Esophagus (tissue), 2 donors: ENCODE data around the gene ARHGAP23. TPM values are rescaled to one million over a fixed set of nuclear protein-coding genes. Genes with fewer than 3 reads are reported as not detected.

ENCODE experiments used
- H3K27ac ChIP-seq, 2 donors: one replicate each; pipeline ENCODE4 v1.5.1; 2013; ENCODE audit warnings: low read depth in 2 of 2, mild to moderate bottlenecking in 2 of 2, inconsistent platforms in 1 of 2, low read length in 1 of 2, moderate library complexity in 1 of 2
- H3K27me3 ChIP-seq, 2 donors: one replicate each; pipeline ENCODE4 v1.6.1; 2013; ENCODE audit warnings: low read length in 2 of 2, control low read depth in 1 of 2, mild to moderate bottlenecking in 1 of 2; ENCODE audit not compliant: insufficient read depth in 2 of 2, control insufficient read depth in 1 of 2
- H3K36me3 ChIP-seq, 2 donors: one replicate each; pipeline ENCODE4 v1.6.1; 2013; ENCODE audit warnings: low read length in 1 of 2; ENCODE audit not compliant: control insufficient read depth in 2 of 2, insufficient read depth in 2 of 2
- H3K4me1 ChIP-seq, 2 donors: one replicate each; pipeline ENCODE4 v1.6.1; 2013; ENCODE audit warnings: low read length in 1 of 2; ENCODE audit not compliant: control insufficient read depth in 2 of 2, insufficient read depth in 2 of 2
- H3K4me3 ChIP-seq, 2 donors: one replicate each; pipeline ENCODE4 v1.5.1; 2013; ENCODE audit warnings: low read length in 2 of 2, mild to moderate bottlenecking in 2 of 2, low read depth in 1 of 2, moderate library complexity in 1 of 2
- H3K9me3 ChIP-seq, 2 donors: one replicate each; pipeline ENCODE4 v1.6.1; 2013; ENCODE audit warnings: mild to moderate bottlenecking in 2 of 2, low read depth in 1 of 2, low read length in 1 of 2, moderate library complexity in 1 of 2; ENCODE audit not compliant: control insufficient read depth in 2 of 2, insufficient read depth in 1 of 2
- WGBS, 2 donors: extraction: QIAGEN DNeasy Blood & Tissue Kit; methylation state at CpG; one replicate each; pipeline ENCODE4 v1.1.7; 2013; 5-methylcytosine and 5-hydroxymethylcytosine counted together
- polyA plus RNA-seq, 2 donors: library from polyadenylated mRNA; stranded (reverse); fragments of 200-250 nt; gene quantifications; one replicate each; pipeline ENCODE4 v1.2.3, GENCODE V29; 2013
- donor health status: healthy with polysubstance abuse.
- donor health status: Bipolar disorder and iron deficiency.

Gene ARHGAP23
- polyA plus RNA-seq, 2 donors, result 36.0 to 45.2 TPM

DNA sequence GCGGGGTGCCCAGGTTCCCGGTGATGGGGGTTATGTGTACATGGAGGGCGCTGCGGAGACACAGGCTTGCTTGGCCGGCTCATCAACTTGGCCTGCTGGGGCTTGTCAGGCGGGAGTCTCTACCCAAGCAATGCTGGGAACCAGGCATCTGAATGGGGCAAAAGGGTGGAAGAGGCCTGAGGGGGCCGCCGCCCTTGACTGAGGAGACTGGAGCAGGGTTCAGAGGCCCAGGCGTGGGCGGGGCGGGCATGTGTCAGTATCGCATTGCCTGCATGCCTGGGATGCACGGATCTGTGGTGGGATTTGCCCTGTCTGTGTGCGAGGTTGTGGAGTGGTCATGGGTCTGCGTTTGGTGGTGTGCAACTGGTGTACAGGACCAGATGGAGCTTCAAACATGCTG, 21.1 kb downstream of the ARHGAP23 start:
- peak overlapping the region; percentile 90 to 92 for H3K27ac ChIP-seq
- no peaks in the 10 kb centered on the region for H3K9me3 ChIP-seq
- WGBS, 2 donors, result 43 to 65% methylated on average over 15 of the region's 15 CpGs
- peaks cover 14 to 45% of the 10 kb centered on the region in 2 donors for H3K4me1 ChIP-seq
- peaks cover 0 to 2% of the 10 kb centered on the region in 2 donors for H3K36me3 ChIP-seq
- H3K27me3 ChIP-seq, result no peaks in the 10 kb centered on the region
- no peak overlapping the region for H3K4me3 ChIP-seq

GRCh38 chr17:38450557-38451029, 22.3 kb downstream of the ARHGAP23 start:
- Histone ChIP-seq H3K9me3 (no peaks in the 10 kb centered on the region), H3K27ac (peak overlapping the region; percentile 54 to 92), H3K4me3 (peak overlapping the region in 1 of 2 donors; percentile 45), H3K36me3 (peaks cover 0 to 2% of the 10 kb centered on the region in 2 donors), H3K27me3 (no peaks in the 10 kb centered on the region), H3K4me1 (peaks cover 18 to 51% of the 10 kb centered on the region in 2 donors)
- WGBS, 2 donors, result 71 to 73% methylated on average over 6 of the region's 6 CpGs

GRCh38 chr17:38451030-38451839, 23.0 kb downstream of the ARHGAP23 start:
- Histone ChIP-seq H3K9me3 (no peaks in the 10 kb centered on the region), H3K4me3 (peak overlapping the region in 1 of 2 donors; percentile 45), H3K36me3 (peaks cover 0 to 2% of the 10 kb centered on the region in 2 donors), H3K4me1 (peaks cover 18 to 53% of the 10 kb centered on the region in 2 donors), H3K27ac (peak overlapping the region; percentile 54 to 92), H3K27me3 (no peaks in the 10 kb centered on the region)
- 42 to 51% methylated on average over 10 of the region's 10 CpGs for WGBS, 2 donors

DNA sequence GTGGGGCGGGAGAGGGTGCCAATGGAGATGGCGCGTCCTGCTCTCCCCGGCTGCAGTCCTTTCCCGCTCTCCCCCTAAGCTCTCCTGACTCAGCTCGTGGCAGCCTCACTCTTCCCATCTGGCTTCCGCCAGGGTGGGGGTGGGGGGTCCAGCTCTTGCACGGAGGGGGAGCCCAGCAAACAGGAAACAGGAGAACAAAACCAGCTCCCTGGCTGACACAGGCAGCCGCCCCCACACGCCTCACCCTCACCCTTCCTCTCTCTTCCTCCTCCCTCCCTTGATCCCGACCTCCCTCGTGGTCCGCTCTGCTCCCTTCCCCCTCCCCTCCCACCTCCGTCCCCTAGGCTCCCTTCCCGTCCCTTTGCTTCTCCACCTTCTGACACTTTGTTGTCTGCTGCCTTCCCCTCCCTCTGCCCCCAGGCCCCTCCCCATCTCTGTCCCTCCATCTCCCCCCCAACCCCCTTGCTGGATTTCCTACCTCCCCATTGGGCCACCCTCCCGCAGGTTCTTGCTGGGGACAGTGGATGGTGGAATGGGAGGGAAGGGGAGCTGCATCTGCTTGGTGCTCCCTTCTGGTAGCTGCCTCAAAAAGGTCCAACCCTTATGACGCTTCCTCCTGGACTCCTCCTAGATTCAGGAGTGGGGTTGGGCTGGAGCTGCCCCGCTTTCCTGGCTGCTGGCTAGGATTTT, 23.7 kb downstream of the ARHGAP23 start:
- Histone ChIP-seq H3K27me3 (no peaks in the 10 kb centered on the region), H3K9me3 (no peaks in the 10 kb centered on the region), H3K27ac (peak overlapping the region; percentile 54 to 92), H3K4me3 (peak overlapping the region in 1 of 2 donors; percentile 45), H3K4me1 (peaks cover 18 to 57% of the 10 kb centered on the region in 2 donors), H3K36me3 (peaks cover 0 to 2% of the 10 kb centered on the region in 2 donors)
- WGBS, 2 donors, result 28 to 35% methylated on average over 15 to 18 of the region's 18 CpGs

DNA sequence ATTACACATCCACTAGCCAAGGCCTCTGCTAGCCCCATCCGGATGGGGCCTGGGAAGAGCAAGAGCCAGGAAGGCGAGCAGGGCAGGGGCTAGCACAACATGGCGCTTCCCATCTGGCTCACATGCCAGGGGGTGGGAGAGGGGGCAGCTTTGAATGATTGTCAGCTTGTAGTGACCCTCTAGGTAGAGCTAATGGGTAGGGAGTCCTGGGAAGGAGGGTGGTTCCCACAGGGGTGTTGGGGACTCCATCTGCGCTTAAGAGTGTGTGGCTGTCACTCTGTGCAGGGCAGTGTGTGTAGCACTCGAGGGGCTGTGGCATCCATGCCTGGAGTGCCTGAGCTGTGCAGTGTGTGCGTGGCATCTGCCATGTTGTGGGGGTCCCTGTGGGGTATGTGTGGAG, 24.5 kb downstream of the ARHGAP23 start:
- Histone ChIP-seq H3K36me3 (peaks cover 0 to 2% of the 10 kb centered on the region in 2 donors), H3K4me1 (peaks cover 18 to 58% of the 10 kb centered on the region in 2 donors), H3K27ac (peak overlapping the region; percentile 15 to 92), H3K4me3 (no peak overlapping the region), H3K9me3 (no peaks in the 10 kb centered on the region), H3K27me3 (no peaks in the 10 kb centered on the region)
- 85 to 87% methylated on average over 6 of the region's 6 CpGs for WGBS, 2 donors

- Histone ChIP-seq H3K27ac (peak overlapping the region; percentile 65 to 92), H3K27me3 (no peaks in the 10 kb centered on the region), H3K4me1 (peaks cover 18 to 54% of the 10 kb centered on the region in 2 donors), H3K36me3 (peaks cover 10 to 11% of the 10 kb centered on the region in 2 donors), H3K4me3 (peak overlapping the region; percentile 58 to 84), H3K9me3 (no peaks in the 10 kb centered on the region)
- 1 to 3% methylated on average over 43 to 44 of the region's 44 CpGs for WGBS, 2 donors
Measured at GRCh38 chr17:38453951-38454421, 25.7 kb downstream of the ARHGAP23 start.

GRCh38 chr17:38454532-38454931, 26.3 kb downstream of the ARHGAP23 start:
- peak overlapping the region; percentile 65 to 92 for H3K27ac ChIP-seq
- peak overlapping the region; percentile 58 to 84 for H3K4me3 ChIP-seq
- H3K27me3 ChIP-seq, result no peaks in the 10 kb centered on the region
- WGBS, 2 donors, result 15 to 30% methylated on average over 11 to 12 of the region's 12 CpGs
- H3K36me3 ChIP-seq, result peaks cover 10 to 16% of the 10 kb centered on the region in 2 donors
- H3K4me1 ChIP-seq, result peaks cover 13 to 52% of the 10 kb centered on the region in 2 donors
- no peaks in the 10 kb centered on the region for H3K9me3 ChIP-seq

DNA sequence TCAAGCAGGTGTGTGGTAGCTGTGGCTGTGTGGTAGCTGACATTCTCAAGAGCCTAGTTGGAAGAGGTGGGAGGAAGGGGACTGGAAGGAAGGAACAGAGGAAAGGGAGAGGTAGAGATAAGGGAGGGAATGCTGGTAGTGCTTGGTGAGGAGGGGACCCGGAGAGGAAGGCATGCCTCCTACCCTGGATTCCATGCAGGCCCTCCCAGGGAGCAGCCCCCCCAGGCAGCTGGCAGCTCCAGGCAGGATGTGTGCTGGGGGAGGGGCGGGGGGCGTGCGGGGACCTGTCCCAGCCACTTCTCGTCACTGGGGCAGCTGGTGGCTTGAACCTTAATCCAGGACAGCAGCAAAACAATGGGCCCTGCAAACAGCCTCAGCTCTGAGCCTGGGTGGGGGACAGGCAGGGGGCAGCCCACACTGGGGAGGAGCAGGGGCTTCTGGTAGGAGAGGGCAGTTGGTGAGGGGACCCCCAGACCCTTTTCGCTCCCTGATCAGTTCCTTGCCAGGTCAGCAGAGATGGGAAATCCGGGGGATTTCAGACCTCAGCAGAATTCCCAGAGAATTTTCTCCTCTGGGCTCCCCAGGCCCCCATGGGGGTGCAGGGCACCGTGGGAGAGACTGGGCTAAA, 27.1 kb downstream of the ARHGAP23 start:
- Histone ChIP-seq H3K4me3 (peak overlapping the region; percentile 58 to 84), H3K36me3 (peaks cover 12 to 23% of the 10 kb centered on the region in 2 donors), H3K27me3 (no peaks in the 10 kb centered on the region), H3K9me3 (no peaks in the 10 kb centered on the region), H3K4me1 (peaks cover 13 to 51% of the 10 kb centered on the region in 2 donors), H3K27ac (peak overlapping the region; percentile 65 to 73)
- WGBS, 2 donors, result 33 to 45% methylated on average over 3 to 8 of the region's 8 CpGs
